Measurements from ENCODE around the gene TMEM163.

The TMEM163 gene

DNA sequence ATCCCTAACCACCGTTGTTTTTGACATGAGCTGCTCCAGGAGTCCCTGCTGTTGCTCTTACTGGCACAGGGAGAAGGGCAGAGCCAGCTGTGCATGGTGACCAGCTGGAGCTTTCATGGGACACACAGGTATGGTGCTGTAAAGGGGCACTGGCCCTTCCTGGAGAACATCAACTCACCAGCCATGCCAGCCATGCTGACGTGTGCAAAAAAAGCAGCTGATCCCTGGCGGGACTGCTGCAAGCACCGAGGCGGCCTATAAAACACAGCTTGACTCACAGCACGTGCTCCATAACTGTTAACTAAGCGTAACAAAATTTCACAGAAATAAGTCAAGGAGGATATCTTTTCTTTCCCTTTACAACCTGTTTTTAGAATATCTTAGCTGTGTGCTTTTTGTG is 165.1 kb downstream of the TMEM163 start:
- H3K36me3 ChIP-seq (ENCODE audit: control insufficient read depth in 2 of 2, insufficient read depth in 1 of 2, low read length in 2 of 2): no peaks in the 10 kb centered on the region
- ChIA-PET CTCF (no interaction called here), POLR2A (interaction anchor here (0.5 to 0.7 kb wide), 2 partner anchors 59 to 430 kb away, joined by 3 to 7 read pairs; no protein-coding TSS in a partner anchor)
- no peak overlapping the region for H3K4me3 ChIP-seq (ENCODE audit: low read depth, low read length)
- H3K4me1 ChIP-seq (ENCODE audit: control insufficient read depth, insufficient read depth, low read length): peaks cover 2% of the 10 kb centered on the region; the same call in 1 of the 2 replicates
- TF ChIP-seq ZFP37 (tag by site-specific recombination; IDR thresholded peaks at IDR 0.05) (no peak), ZNF776 (tag by site-specific recombination; IDR thresholded peaks at IDR 0.05; ENCODE audit: borderline replicate concordance) (no peak), ZNF549 (tag by site-specific recombination; IDR thresholded peaks at IDR 0.05) (no peak), MYNN (tag by site-specific recombination; IDR thresholded peaks at IDR 0.05; ENCODE audit: borderline replicate concordance) (no peak), ZNF23 (tag by site-specific recombination; IDR thresholded peaks at IDR 0.05; ENCODE audit: borderline replicate concordance) (no peak), KLF10 (tag by site-specific recombination; IDR thresholded peaks at IDR 0.05) (no peak), SETDB1 (IDR thresholded peaks at IDR 0.05; ENCODE audit: insufficient read length, low read length) (no peak), ZNF670 (tag by site-specific recombination; IDR thresholded peaks at IDR 0.05; ENCODE audit: low read depth) (no peak), ZNF174 (tag by site-specific recombination; IDR thresholded peaks at IDR 0.05) (no peak), SALL2 (tag by site-specific recombination; IDR thresholded peaks at IDR 0.05; ENCODE audit: borderline replicate concordance) (no peak), ZSCAN4 (tag by site-specific recombination; IDR thresholded peaks at IDR 0.05) (no peak), ZNF169 (tag by site-specific recombination; IDR thresholded peaks at IDR 0.05) (no peak), ZNF354C (tag by site-specific recombination; IDR thresholded peaks at IDR 0.05; ENCODE audit: borderline replicate concordance, low read depth) (no peak), ZNF664 (tag by site-specific recombination; IDR thresholded peaks at IDR 0.05) (no peak), ZNF501 (tag by site-specific recombination; IDR thresholded peaks at IDR 0.05) (no peak), ZNF560 (tag by site-specific recombination; IDR thresholded peaks at IDR 0.05; ENCODE audit: borderline replicate concordance) (no peak), ZNF610 (tag by site-specific recombination; IDR thresholded peaks at IDR 0.05; ENCODE audit: borderline replicate concordance) (no peak), ZNF19 (tag by site-specific recombination; IDR thresholded peaks at IDR 0.05; ENCODE audit: low read depth) (no peak)
- TF ChIP-seq, protein P1, sequence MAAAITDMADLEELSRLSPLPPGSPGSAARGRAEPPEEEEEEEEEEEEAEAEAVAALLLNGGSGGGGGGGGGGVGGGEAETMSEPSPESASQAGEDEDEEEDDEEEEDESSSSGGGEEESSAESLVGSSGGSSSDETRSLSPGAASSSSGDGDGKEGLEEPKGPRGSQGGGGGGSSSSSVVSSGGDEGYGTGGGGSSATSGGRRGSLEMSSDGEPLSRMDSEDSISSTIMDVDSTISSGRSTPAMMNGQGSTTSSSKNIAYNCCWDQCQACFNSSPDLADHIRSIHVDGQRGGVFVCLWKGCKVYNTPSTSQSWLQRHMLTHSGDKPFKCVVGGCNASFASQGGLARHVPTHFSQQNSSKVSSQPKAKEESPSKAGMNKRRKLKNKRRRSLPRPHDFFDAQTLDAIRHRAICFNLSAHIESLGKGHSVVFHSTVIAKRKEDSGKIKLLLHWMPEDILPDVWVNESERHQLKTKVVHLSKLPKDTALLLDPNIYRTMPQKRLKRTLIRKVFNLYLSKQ (tag by site-specific recombination; IDR thresholded peaks at IDR 0.05; ENCODE audit: borderline replicate concordance): no peak
- TF ChIP-seq, protein P2, sequence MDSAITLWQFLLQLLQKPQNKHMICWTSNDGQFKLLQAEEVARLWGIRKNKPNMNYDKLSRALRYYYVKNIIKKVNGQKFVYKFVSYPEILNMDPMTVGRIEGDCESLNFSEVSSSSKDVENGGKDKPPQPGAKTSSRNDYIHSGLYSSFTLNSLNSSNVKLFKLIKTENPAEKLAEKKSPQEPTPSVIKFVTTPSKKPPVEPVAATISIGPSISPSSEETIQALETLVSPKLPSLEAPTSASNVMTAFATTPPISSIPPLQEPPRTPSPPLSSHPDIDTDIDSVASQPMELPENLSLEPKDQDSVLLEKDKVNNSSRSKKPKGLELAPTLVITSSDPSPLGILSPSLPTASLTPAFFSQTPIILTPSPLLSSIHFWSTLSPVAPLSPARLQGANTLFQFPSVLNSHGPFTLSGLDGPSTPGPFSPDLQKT (IDR thresholded peaks at IDR 0.05; ENCODE audit: borderline replicate concordance, low read depth, low read length): no peak
- H3K27ac ChIP-seq (ENCODE audit: extremely low read depth, low read depth, low read length): no peak overlapping the region
- no peaks in the 10 kb centered on the region for H3K9me3 ChIP-seq (ENCODE audit: control insufficient read depth, insufficient read depth, low read depth, low read length)

DNA sequence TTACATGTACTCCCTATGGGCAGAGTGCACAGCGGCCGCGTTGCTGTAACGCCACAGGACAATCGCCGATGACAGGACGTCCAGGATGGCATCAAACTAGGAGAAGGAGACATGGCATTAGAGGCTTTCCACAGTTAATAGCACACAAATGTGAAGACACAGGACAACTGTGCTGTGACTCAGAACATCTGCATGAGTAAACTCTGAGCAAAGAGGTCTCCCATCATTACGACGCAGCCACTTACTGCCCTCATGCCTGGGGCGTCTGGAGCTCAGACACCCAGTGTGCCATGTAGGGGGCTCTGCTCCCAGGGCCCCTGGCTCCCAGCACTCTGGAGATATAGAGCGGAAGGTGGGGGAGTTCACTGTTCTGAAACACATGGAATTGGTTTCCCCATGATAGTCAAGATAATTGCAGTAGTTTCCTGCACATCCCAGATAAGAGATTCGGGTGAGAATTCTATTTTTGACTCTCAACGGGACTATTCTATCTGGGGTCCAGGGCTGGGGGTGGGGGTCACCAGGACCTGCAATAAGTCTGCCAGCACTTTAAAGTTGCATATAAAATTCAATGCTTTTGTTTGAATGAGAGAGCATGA is 168.1 kb downstream of the TMEM163 start:
- H3K4me1 ChIP-seq (ENCODE audit: control insufficient read depth, insufficient read depth, low read length): no peaks in the 10 kb centered on the region
- H3K4me3 ChIP-seq (ENCODE audit: low read depth, low read length): no peak overlapping the region
- ChIA-PET POLR2A (no interaction called here), CTCF (no interaction called here)
- no peak overlapping the region for H3K27ac ChIP-seq (ENCODE audit: extremely low read depth, low read depth, low read length)
- H3K9me3 ChIP-seq (ENCODE audit: control insufficient read depth, insufficient read depth, low read depth, low read length): no peaks in the 10 kb centered on the region
- no peaks in the 10 kb centered on the region for H3K36me3 ChIP-seq (ENCODE audit: control insufficient read depth in 2 of 2, insufficient read depth in 1 of 2, low read length in 2 of 2)
- TF ChIP-seq ZBTB1 (tag by site-specific recombination; IDR thresholded peaks at IDR 0.05) (no peak), ZBTB7A (tag by site-specific recombination; IDR thresholded peaks at IDR 0.05; ENCODE audit: low read depth) (no peak), ZNF311 (tag by site-specific recombination; IDR thresholded peaks at IDR 0.05; ENCODE audit: borderline replicate concordance) (no peak), ZNF350 (tag by site-specific recombination; IDR thresholded peaks at IDR 0.05) (no peak), ZNF394 (tag by site-specific recombination; IDR thresholded peaks at IDR 0.05; ENCODE audit: borderline replicate concordance) (no peak), ZFHX2 (tag by site-specific recombination; conservative IDR thresholded peaks at IDR 0.05) (no peak), GLI2 (tag by site-specific recombination; IDR thresholded peaks at IDR 0.05; ENCODE audit: borderline replicate concordance, low read depth) (no peak), SP2 (tag by site-specific recombination; IDR thresholded peaks at IDR 0.05) (no peak), ZNF366 (tag by site-specific recombination; conservative IDR thresholded peaks at IDR 0.05) (no peak), ZNF555 (tag by site-specific recombination; conservative IDR thresholded peaks at IDR 0.05) (no peak), KLF1 (tag by site-specific recombination; IDR thresholded peaks at IDR 0.05) (no peak), ZNF155 (tag by site-specific recombination; IDR thresholded peaks at IDR 0.05) (no peak), ZNF488 (tag by site-specific recombination; IDR thresholded peaks at IDR 0.05) (no peak)
